ENCODE data around the gene TMEM170B.

DNA sequence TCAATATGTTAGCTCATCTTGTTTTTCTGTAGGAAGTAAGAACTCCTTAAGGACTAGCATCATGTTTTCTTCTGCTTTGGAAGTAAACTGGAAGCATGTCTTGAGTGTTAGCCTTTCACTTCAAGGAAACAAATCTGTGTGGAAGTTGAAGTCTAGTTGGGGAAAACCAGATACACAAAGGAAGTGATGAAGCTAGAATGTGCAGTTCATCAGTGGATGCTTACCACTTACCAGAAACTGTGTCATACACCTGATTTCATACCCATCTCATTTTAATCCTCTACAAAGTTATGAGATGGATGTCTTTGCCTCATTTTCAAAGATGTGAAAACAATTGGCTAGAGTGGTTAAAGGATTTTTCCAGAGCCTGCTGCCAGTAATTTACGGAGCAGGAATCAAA lies 75.8 kb downstream of the TMEM170B start:
- TF ChIP-seq TAF1 (IDR thresholded peaks at IDR 0.05; ENCODE audit: low read depth, low read length) (no peak), CTCF (IDR thresholded peaks at IDR 0.05; ENCODE audit: control extremely low read depth in 1 of 3, insufficient read depth in 1 of 3, low read depth in 1 of 3, low read length in 3 of 3) (no peak), EZH2 (IDR thresholded peaks at IDR 0.05; ENCODE audit: low read depth, low read length, severe bottlenecking) (no peak), POLR2A (IDR thresholded peaks at IDR 0.05; ENCODE audit: control extremely low read depth in 1 of 2, low read depth in 2 of 2, low read length in 2 of 2) (no peak), KDM1A (IDR thresholded peaks at IDR 0.05; ENCODE audit: borderline replicate concordance, low read length) (no peak), EP300 (IDR thresholded peaks at IDR 0.05; ENCODE audit: borderline replicate concordance in 1 of 2, low read depth in 2 of 2, low read length in 2 of 2) (no peak), CEBPB (IDR thresholded peaks at IDR 0.05; ENCODE audit: low read depth, low read length) (no peak), HDAC6 (IDR thresholded peaks at IDR 0.05; ENCODE audit: low read depth, low read length) (no peak), ZNF274 (IDR thresholded peaks at IDR 0.05; ENCODE audit: borderline replicate concordance, extremely low read depth, low read length) (no peak), GABPA (IDR thresholded peaks at IDR 0.05; ENCODE audit: borderline replicate concordance, insufficient read depth, low read length) (no peak), POLR2AphosphoS5 (IDR thresholded peaks at IDR 0.05; ENCODE audit: low read depth, low read length) (no peak)
- TF ChIP-seq, protein P1, sequence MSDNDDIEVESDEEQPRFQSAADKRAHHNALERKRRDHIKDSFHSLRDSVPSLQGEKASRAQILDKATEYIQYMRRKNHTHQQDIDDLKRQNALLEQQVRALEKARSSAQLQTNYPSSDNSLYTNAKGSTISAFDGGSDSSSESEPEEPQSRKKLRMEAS (IDR thresholded peaks at IDR 0.05) = no peak
